Trophoblast cell (in vitro differentiated cells and primary cell): ENCODE results near the gene ERBB4.

ENCODE experiments used
- DNase-seq, 2 donors: peaks; one replicate each; pipeline ENCODE4 v3.0.0-alpha.2; 2016
- H2AFZ ChIP-seq: 2 replicates; pipeline ENCODE4 v1.6.1; 2013; ENCODE audit warnings: low read length, moderate library complexity, mild to moderate bottlenecking; ENCODE audit not compliant: insufficient read depth, poor library complexity
- H2AK5ac ChIP-seq: 2 replicates; pipeline ENCODE4 v1.6.1; 2013; ENCODE audit warnings: mild to moderate bottlenecking, low read length
- H2BK120ac ChIP-seq: 2 replicates; pipeline ENCODE4 v1.6.1; 2013; ENCODE audit warnings: low read length, mild to moderate bottlenecking, moderate library complexity; ENCODE audit not compliant: insufficient read depth, poor library complexity
- H2BK12ac ChIP-seq: 2 replicates; pipeline ENCODE4 v1.6.1; 2013; ENCODE audit warnings: mild to moderate bottlenecking, low read length, moderate library complexity
- H2BK5ac ChIP-seq: 2 replicates; pipeline ENCODE4 v1.6.1; 2013; ENCODE audit warnings: low read length, low read depth, moderate library complexity, mild to moderate bottlenecking; ENCODE audit not compliant: poor library complexity
- H3K14ac ChIP-seq: 2 replicates; pipeline ENCODE4 v1.6.1; 2013; ENCODE audit warnings: mild to moderate bottlenecking, low read length
- H3K18ac ChIP-seq: 2 replicates; pipeline ENCODE4 v1.6.1; 2013; ENCODE audit warnings: mild to moderate bottlenecking, low read length
- H3K23ac ChIP-seq: 2 replicates; pipeline ENCODE4 v1.6.1; 2013; ENCODE audit warnings: low read length
- H3K27ac ChIP-seq: 2 replicates; pipeline ENCODE4 v1.5.1; 2013; ENCODE audit warnings: low read depth, mild to moderate bottlenecking, inconsistent platforms, low read length, moderate library complexity
- H3K27me3 ChIP-seq: 2 replicates; pipeline ENCODE4 v1.6.1; 2013; ENCODE audit warnings: inconsistent platforms, mild to moderate bottlenecking, low read length, moderate library complexity; ENCODE audit not compliant: insufficient read depth
- H3K36me3 ChIP-seq, 2 experiments: 1 replicate in 1 of 2; 2 replicates in 1 of 2; pipeline ENCODE4 v1.6.1; 2013; ENCODE audit warnings: low read length in 2 of 2, mild to moderate bottlenecking in 2 of 2, moderate library complexity in 1 of 2; ENCODE audit not compliant: insufficient read depth in 2 of 2, control insufficient read depth in 1 of 2
- H3K4ac ChIP-seq: 2 replicates; pipeline ENCODE4 v1.6.1; 2013; ENCODE audit warnings: low read depth, mild to moderate bottlenecking, low read length, moderate library complexity
- H3K4me1 ChIP-seq, 2 experiments: 1 replicate in 1 of 2; 2 replicates in 1 of 2; pipeline ENCODE4 v1.6.1; 2013; ENCODE audit warnings: low read length in 2 of 2, mild to moderate bottlenecking in 2 of 2, moderate library complexity in 1 of 2; ENCODE audit not compliant: insufficient read depth in 2 of 2, control insufficient read depth in 1 of 2
- H3K4me2 ChIP-seq: 2 replicates; pipeline ENCODE4 v1.6.1; 2013; ENCODE audit warnings: inconsistent platforms, mild to moderate bottlenecking, low read length, moderate library complexity
- H3K4me3 ChIP-seq: 2 replicates; pipeline ENCODE4 v1.5.1; 2013; ENCODE audit warnings: mild to moderate bottlenecking, low read depth, low read length, inconsistent platforms
- H3K79me1 ChIP-seq: one replicate; pipeline ENCODE4 v1.6.1; 2013; ENCODE audit warnings: low read length
- H3K79me2 ChIP-seq: 2 replicates; pipeline ENCODE4 v1.6.1; 2013; ENCODE audit warnings: low read length, mild to moderate bottlenecking; ENCODE audit not compliant: control insufficient read depth, insufficient read depth, poor library complexity
- H3K9ac ChIP-seq: 2 replicates; pipeline ENCODE4 v1.6.1; 2013; ENCODE audit warnings: mild to moderate bottlenecking, low read length
- H3K9me3 ChIP-seq: 2 replicates; pipeline ENCODE4 v1.6.1; 2013; ENCODE audit warnings: low read depth, mild to moderate bottlenecking, control low read depth, inconsistent platforms, low read length; ENCODE audit not compliant: insufficient read depth
- H4K12ac ChIP-seq: 2 replicates; pipeline ENCODE4 v1.6.1; 2013; ENCODE audit warnings: low read depth, mild to moderate bottlenecking, low read length, moderate library complexity
- H4K8ac ChIP-seq: 2 replicates; pipeline ENCODE4 v1.6.1; 2013; ENCODE audit warnings: low read depth, mild to moderate bottlenecking, low read length, moderate library complexity
- H4K91ac ChIP-seq: one replicate; pipeline ENCODE4 v1.6.1; 2013; ENCODE audit warnings: low read depth, mild to moderate bottlenecking, low read length, moderate library complexity
- WGBS: extraction: QIAGEN DNeasy Blood & Tissue Kit; methylation state at CpG from one replicate; pipeline ENCODE4 v1.1.7; 2013; ENCODE audit warnings: missing lambda C conversion rate; ENCODE audit not compliant: insufficient read length, insufficient coverage; ENCODE audit errors: extremely low coverage; 5-methylcytosine and 5-hydroxymethylcytosine counted together

ERBB4 gene

DNA sequence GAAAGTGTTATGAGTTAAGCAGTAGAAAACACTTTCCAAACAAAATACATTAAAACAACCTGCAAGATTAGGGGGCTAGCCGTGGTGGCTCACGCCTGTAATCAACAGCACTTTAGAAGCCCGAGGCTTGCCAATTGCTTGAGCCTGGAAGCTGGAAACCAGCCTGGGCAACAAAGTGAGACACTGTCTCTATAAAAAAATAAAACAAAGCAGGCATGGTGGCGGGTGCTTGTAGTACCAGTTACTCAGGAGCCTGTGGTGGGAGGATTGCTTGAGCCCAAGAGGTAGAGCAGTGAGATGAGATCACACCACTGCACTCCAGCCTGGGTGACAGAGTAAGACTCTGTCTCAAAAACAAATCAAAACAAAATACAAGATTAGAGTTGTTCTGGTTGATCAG lies 208.3 kb downstream of the ERBB4 start:
- Histone ChIP-seq H3K79me1 (no peaks in the 10 kb centered on the region), H3K9me3 (no peaks in the 10 kb centered on the region), H3K4me2 (no peak overlapping the region), H3K79me2 (no peaks in the 10 kb centered on the region), H4K8ac (no peak overlapping the region), H3K4me3 (no peak overlapping the region), H2AK5ac (no peak overlapping the region), H4K12ac (no peak overlapping the region), H2BK120ac (no peak overlapping the region), H3K18ac (no peak overlapping the region), H2AFZ (no peak overlapping the region), H3K14ac (no peak overlapping the region), H3K27me3 (no peaks in the 10 kb centered on the region), H3K4me1 (no peaks in the 10 kb centered on the region), H3K9ac (no peak overlapping the region), H3K4ac (no peak overlapping the region), H2BK12ac (no peak overlapping the region), H3K27ac (no peak overlapping the region), H2BK5ac (no peak overlapping the region), H3K36me3 (no peaks in the 10 kb centered on the region), H3K23ac (no peak overlapping the region), H4K91ac (no peak overlapping the region)
- no CpG with 5 or more reads among the region's 4 CpGs for WGBS
- DNase-seq = no peak

DNA sequence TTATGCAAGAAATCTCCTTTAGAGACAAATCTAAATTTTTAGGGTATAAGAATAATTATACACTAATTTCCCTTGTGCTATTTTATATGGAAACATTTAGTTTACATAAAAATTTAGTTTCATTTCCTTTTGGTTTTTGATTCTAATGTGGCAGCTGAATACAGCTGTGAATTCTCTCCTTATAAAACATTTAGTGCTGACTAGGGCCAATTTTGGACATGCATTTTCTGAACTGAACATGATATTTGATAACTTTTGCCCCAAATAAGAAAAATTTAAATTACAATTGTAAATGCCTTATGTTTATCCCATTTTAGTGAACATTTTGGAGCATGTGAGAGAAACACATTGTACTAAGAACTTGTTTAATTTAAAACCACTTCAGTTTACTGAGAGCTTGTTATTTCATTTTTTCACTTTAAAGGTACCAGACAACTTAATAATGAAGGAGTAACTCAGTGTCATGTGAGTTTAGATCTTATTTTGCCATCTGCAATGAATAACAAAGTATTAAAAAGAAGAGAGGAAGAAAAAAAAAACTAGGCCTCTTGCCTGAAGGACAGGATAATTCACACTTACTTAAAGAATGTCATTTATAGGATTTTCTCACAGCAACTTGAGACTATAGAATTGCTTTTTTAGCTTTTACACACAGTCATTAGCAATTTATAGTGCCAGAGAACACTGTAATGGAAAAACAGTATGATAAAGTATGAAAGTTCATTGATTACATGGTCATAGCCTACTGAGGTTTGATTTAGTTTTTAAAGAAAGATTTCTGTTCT lies 209.7 kb downstream of the ERBB4 start:
- no peak overlapping the region for H3K4ac ChIP-seq
- H3K4me1 ChIP-seq = no peaks in the 10 kb centered on the region
- H2BK5ac ChIP-seq = no peak overlapping the region
- no peaks in the 10 kb centered on the region for H3K79me1 ChIP-seq
- H3K18ac ChIP-seq = no peak overlapping the region
- H4K8ac ChIP-seq = no peak overlapping the region
- H3K36me3 ChIP-seq = no peaks in the 10 kb centered on the region
- H2AFZ ChIP-seq = no peak overlapping the region
- H3K4me3 ChIP-seq = no peak overlapping the region
- H3K9ac ChIP-seq = no peak overlapping the region
- no peaks in the 10 kb centered on the region for H3K79me2 ChIP-seq
- no peak overlapping the region for H2BK12ac ChIP-seq
- H2BK120ac ChIP-seq = no peak overlapping the region
- H3K23ac ChIP-seq = no peak overlapping the region
- H3K27ac ChIP-seq = no peak overlapping the region
- DNase-seq = no peak
- no peaks in the 10 kb centered on the region for H3K27me3 ChIP-seq
- no peak overlapping the region for H3K14ac ChIP-seq
- H4K12ac ChIP-seq = no peak overlapping the region
- H4K91ac ChIP-seq = no peak overlapping the region
- H3K9me3 ChIP-seq = no peaks in the 10 kb centered on the region
- no peak overlapping the region for H2AK5ac ChIP-seq
- H3K4me2 ChIP-seq = no peak overlapping the region

DNA sequence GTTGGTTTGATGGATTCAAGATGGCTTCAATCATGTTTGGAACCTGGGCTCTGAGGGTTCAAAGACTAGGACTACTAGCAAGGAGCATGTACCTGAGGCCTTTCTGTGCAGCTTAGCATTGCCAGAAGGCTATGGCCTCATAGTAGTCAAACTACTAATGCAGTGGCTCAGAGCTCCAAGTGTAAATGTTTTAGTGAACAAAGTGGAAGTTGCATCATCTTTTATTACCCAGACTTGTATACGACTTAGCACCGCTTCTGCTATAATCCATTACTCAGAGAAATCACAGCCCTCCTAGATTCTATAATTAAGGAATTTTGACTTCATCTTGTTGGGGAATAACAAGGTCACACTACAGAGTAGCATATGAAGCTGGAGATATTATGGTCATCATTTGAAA lies 210.5 kb downstream of the ERBB4 start:
- Histone ChIP-seq H4K91ac (no peak overlapping the region), H3K79me1 (no peaks in the 10 kb centered on the region), H3K4me2 (no peak overlapping the region), H3K14ac (no peak overlapping the region), H3K4me1 (no peaks in the 10 kb centered on the region), H3K23ac (no peak overlapping the region), H2BK5ac (no peak overlapping the region), H2BK12ac (no peak overlapping the region), H3K27ac (no peak overlapping the region), H4K8ac (no peak overlapping the region), H3K9me3 (no peaks in the 10 kb centered on the region), H3K4ac (no peak overlapping the region), H3K79me2 (no peaks in the 10 kb centered on the region), H3K9ac (no peak overlapping the region), H3K4me3 (no peak overlapping the region), H2AK5ac (no peak overlapping the region), H2BK120ac (no peak overlapping the region), H3K27me3 (no peaks in the 10 kb centered on the region), H3K18ac (no peak overlapping the region), H3K36me3 (no peaks in the 10 kb centered on the region), H4K12ac (no peak overlapping the region), H2AFZ (no peak overlapping the region)
- no peak for DNase-seq
- WGBS = no CpG with 5 or more reads among the region's 2 CpGs

DNA sequence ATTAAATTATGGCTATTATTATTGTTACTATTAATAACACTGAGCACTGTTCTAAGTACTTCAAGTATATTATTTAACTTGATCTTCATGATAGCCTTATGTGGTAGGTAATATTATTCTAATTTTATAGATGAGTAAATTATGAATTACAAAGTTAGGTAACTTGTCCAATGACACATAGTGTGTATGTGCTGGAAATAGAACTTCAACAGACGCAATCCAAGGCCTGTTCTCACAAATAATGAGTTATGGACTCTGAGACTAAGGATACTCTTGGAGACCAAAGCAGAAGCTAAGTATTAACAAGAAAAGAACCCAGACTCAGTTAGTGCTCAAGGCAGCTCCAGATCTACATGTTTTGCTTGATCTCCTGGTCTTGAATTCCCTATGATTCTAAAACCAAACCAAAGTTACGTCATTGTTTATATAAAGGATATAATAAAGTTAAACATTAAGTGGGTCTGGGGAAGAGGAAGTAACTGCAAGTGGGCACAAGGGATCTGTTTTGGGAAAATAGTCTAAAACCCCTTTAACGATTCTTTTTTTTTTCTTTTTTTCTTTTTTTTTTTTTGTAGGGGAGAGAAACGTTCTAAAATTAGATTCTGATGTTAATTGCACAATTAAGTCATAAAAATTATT lies 211.3 kb downstream of the ERBB4 start:
- H3K27ac ChIP-seq = no peak overlapping the region
- no peak overlapping the region for H3K4ac ChIP-seq
- no peaks in the 10 kb centered on the region for H3K4me1 ChIP-seq
- H3K36me3 ChIP-seq = no peaks in the 10 kb centered on the region
- no peak overlapping the region for H3K9ac ChIP-seq
- no peak overlapping the region for H2BK120ac ChIP-seq
- no peak for DNase-seq
- H2BK5ac ChIP-seq = no peak overlapping the region
- H3K79me1 ChIP-seq = no peaks in the 10 kb centered on the region
- no peak overlapping the region for H4K8ac ChIP-seq
- H3K9me3 ChIP-seq = no peaks in the 10 kb centered on the region
- H3K79me2 ChIP-seq = no peaks in the 10 kb centered on the region
- no peak overlapping the region for H2AK5ac ChIP-seq
- H3K23ac ChIP-seq = no peak overlapping the region
- H4K12ac ChIP-seq = no peak overlapping the region
- H3K27me3 ChIP-seq = no peaks in the 10 kb centered on the region
- H3K14ac ChIP-seq = no peak overlapping the region
- no peak overlapping the region for H3K18ac ChIP-seq
- no peak overlapping the region for H2AFZ ChIP-seq
- WGBS = no CpG with 5 or more reads among the region's 4 CpGs
- no peak overlapping the region for H3K4me2 ChIP-seq
- H3K4me3 ChIP-seq = no peak overlapping the region
- no peak overlapping the region for H2BK12ac ChIP-seq
- H4K91ac ChIP-seq = no peak overlapping the region
